Activated T-cell treated with anti-CD3 and anti-CD28 coated beads for 4 hours (primary cell): Measurements from ENCODE around the gene MANBA.
"Not testable (repeated sequence)": the region's sequence is repeated elsewhere in the genome, so short reads cannot be mapped to it uniquely, and the experiment has no call there.

Experiments
- DNase-seq: peaks from one replicate; pipeline ENCODE4 v3.0.0-alpha.2; 2020

The MANBA gene

GRCh38 chr4:102718833-102719575 lies 41.8 kb downstream of the MANBA start:
- DNase-seq = not testable (repeated sequence)

GRCh38 chr4:102717448-102718092 lies 43.2 kb downstream of the MANBA start:
- no peak for DNase-seq

GRCh38 chr4:102715057-102715456 lies 45.7 kb downstream of the MANBA start:
- no peak for DNase-seq

- not testable (repeated sequence) for DNase-seq
Observed at GRCh38 chr4:102713774-102714173, 47.0 kb downstream of the MANBA start.

- no peak for DNase-seq
Observed at GRCh38 chr4:102713096-102713495, 47.7 kb downstream of the MANBA start.

- DNase-seq = no peak
Observed at GRCh38 chr4:102710986-102711385, 49.8 kb downstream of the MANBA start.

- DNase-seq = not testable (repeated sequence)
Observed at GRCh38 chr4:102709060-102709459, 51.7 kb downstream of the MANBA start.

GRCh38 chr4:102707150-102707549 lies 53.6 kb downstream of the MANBA start:
- no peak for DNase-seq

- no peak for DNase-seq
Observed at GRCh38 chr4:102705391-102705935, 55.3 kb downstream of the MANBA start.

GRCh38 chr4:102696758-102697157 lies 64.0 kb downstream of the MANBA start:
- DNase-seq = no peak

- no peak for DNase-seq
Observed at GRCh38 chr4:102694791-102695190, 66.0 kb downstream of the MANBA start.

- DNase-seq = no peak
Observed at GRCh38 chr4:102693861-102694260, 66.9 kb downstream of the MANBA start.

GRCh38 chr4:102693262-102693850 lies 67.4 kb downstream of the MANBA start:
- no peak for DNase-seq

- DNase-seq = no peak
Observed at GRCh38 chr4:102692474-102692873, 68.3 kb downstream of the MANBA start.

- DNase-seq = no peak
Observed at GRCh38 chr4:102687982-102688433, 72.8 kb downstream of the MANBA start.

- no peak for DNase-seq
Observed at GRCh38 chr4:102687373-102687981, 73.3 kb downstream of the MANBA start.

GRCh38 chr4:102685768-102686167 lies 75.0 kb downstream of the MANBA start:
- DNase-seq = no peak

GRCh38 chr4:102684610-102685052 lies 76.1 kb downstream of the MANBA start:
- no peak for DNase-seq

GRCh38 chr4:102683881-102684609 lies 76.7 kb downstream of the MANBA start:
- no peak for DNase-seq

- DNase-seq = no peak
Observed at GRCh38 chr4:102678695-102679335, 82.0 kb downstream of the MANBA start.

- no peak for DNase-seq
Observed at GRCh38 chr4:102678107-102678506, 82.7 kb downstream of the MANBA start.

GRCh38 chr4:102675141-102675540 lies 85.6 kb downstream of the MANBA start:
- no peak for DNase-seq
